Peyer's patch (tissue), 4 donors: ENCODE results near the gene ZBTB20. TPM values are rescaled to one million over a fixed set of nuclear protein-coding genes. Genes with fewer than 3 reads are reported as not detected.
A peak's percentile ranks its signal among the peaks of the same experiment; 100 is the strongest.

ENCODE experiments used
- DNase-seq, 3 donors: peaks; one replicate each; pipeline ENCODE4 v3.0.0-alpha.2; 2017 to 2019
- H3K27ac ChIP-seq, 4 donors: fragments of 200-600 bp; sonication (generic); one replicate each; pipeline ENCODE4 v1.5.1; 2016 to 2019
- H3K27me3 ChIP-seq, 2 donors: fragments of 200-600 bp; sonication (generic); one replicate each; pipeline ENCODE4 v1.5.1; 2019
- H3K36me3 ChIP-seq, 3 donors: fragments of 200-600 bp; sonication (generic); one replicate each; pipeline ENCODE4 v1.5.1; 2016 to 2019
- H3K4me1 ChIP-seq, 4 donors: fragments of 200-600 bp; sonication (generic); one replicate each; pipeline ENCODE4 v1.5.1; 2016 to 2019
- H3K4me3 ChIP-seq, 4 donors: fragments of 200-600 bp; sonication (generic); 1 replicate in 3 of 4; 2 replicates in 1 of 4; pipeline ENCODE4 v1.5.1; 2016 to 2019; ENCODE audit warnings: mild to moderate bottlenecking in 1 of 4
- H3K9me3 ChIP-seq, 4 donors: fragments of 200-600 bp; sonication (generic); one replicate each; pipeline ENCODE4 v1.5.1; 2016 to 2019; ENCODE audit warnings: mild to moderate bottlenecking in 1 of 4
- POLR2A ChIP-seq, 2 donors: fragments of 450-650 bp; IDR thresholded peaks; one replicate each; pipeline ENCODE4 v1.5.1; 2017; ENCODE audit warnings: antibody characterized with exemption in 2 of 2, mild to moderate bottlenecking in 2 of 2, moderate library complexity in 2 of 2
- total RNA-seq, 4 donors: library from RNA; depleted of rRNA; stranded (reverse); fragments of >200 nt; gene quantifications; one replicate each; pipeline ENCODE4 v1.1.0, GENCODE V29; 2016
- TF ChIP-seq, protein P1 (sequence below), 6 experiments: fragments of 450-650 bp in 4 of 6; fragments of 200-600 bp in 2 of 6; sonication (generic) in 1 of 6; IDR thresholded peaks; one replicate each; pipeline ENCODE4 v1.5.1; 2017 to 2019; ENCODE audit warnings: antibody characterized with exemption in 6 of 6, mild to moderate bottlenecking in 3 of 6, moderate library complexity in 1 of 6

Gene ZBTB20
- total RNA-seq, 4 donors from 2014 or later, result 19.6 to 135 (median 57.2) TPM

- Histone ChIP-seq H3K36me3 (no peaks in the 10 kb centered on the region), H3K4me1 (peaks cover 0 to 28% (median 0%) of the 10 kb centered on the region in 4 donors), H3K9me3 (no peaks in the 10 kb centered on the region), H3K4me3 (peak overlapping the region in 1 of 4 donors; percentile 23), H3K27ac (peak overlapping the region in 2 of 4 donors; percentile 3 to 19), H3K27me3 (no peaks in the 10 kb centered on the region)
- no peak for DNase-seq
- TF ChIP-seq, protein P1, sequence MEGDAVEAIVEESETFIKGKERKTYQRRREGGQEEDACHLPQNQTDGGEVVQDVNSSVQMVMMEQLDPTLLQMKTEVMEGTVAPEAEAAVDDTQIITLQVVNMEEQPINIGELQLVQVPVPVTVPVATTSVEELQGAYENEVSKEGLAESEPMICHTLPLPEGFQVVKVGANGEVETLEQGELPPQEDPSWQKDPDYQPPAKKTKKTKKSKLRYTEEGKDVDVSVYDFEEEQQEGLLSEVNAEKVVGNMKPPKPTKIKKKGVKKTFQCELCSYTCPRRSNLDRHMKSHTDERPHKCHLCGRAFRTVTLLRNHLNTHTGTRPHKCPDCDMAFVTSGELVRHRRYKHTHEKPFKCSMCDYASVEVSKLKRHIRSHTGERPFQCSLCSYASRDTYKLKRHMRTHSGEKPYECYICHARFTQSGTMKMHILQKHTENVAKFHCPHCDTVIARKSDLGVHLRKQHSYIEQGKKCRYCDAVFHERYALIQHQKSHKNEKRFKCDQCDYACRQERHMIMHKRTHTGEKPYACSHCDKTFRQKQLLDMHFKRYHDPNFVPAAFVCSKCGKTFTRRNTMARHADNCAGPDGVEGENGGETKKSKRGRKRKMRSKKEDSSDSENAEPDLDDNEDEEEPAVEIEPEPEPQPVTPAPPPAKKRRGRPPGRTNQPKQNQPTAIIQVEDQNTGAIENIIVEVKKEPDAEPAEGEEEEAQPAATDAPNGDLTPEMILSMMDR (IDR thresholded peaks at IDR 0.05), result no peak
- no peak for TF ChIP-seq POLR2A (IDR thresholded peaks at IDR 0.05)
Measured at GRCh38 chr3:114718898-114719210, 428.2 kb downstream of the ZBTB20 start.

DNA sequence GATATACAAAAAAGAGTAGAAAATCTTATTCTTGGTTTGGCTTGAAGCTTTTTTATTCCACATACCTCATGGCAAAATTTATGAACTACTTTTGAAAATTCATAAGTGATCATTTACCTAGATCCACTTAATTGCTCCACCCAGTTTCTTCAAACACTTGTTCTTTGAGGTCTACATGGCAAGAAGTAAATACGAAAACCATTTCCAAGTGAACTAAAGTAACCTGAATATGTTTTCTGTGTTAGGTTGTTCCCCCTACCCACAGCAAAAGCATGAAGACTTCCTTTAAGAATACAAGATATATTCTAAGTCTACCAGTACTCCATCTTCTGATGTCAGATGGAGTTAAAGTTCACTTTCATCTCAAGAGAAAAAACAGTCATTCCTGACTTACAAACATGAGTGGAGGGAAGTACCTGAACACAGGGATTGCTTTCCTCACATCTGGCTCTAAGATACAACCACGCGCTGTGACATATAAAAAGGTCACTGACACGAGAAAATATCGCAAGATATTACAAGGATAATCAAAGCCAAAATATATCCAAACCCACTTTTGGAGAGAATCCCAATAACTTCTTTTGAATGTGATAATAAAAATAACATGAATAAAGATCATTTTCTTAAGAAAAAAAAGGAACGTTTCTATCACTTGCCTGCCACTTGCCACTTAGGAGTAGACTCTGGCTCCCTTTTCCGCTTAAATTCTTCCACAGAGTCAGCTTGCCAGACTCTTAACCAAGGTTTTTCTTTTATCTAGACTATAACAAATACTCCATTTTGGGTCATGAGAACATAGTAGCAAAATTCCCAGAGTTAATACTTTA, 428.8 kb downstream of the ZBTB20 start:
- Histone ChIP-seq H3K4me1 (peaks cover 0 to 28% (median 0%) of the 10 kb centered on the region in 4 donors), H3K36me3 (no peaks in the 10 kb centered on the region), H3K27me3 (no peaks in the 10 kb centered on the region), H3K9me3 (no peaks in the 10 kb centered on the region), H3K4me3 (peak overlapping the region in 1 of 4 donors; percentile 23), H3K27ac (no peak overlapping the region)
- no peak for DNase-seq
- no peak for TF ChIP-seq POLR2A (IDR thresholded peaks at IDR 0.05)
- TF ChIP-seq, protein P1 (IDR thresholded peaks at IDR 0.05), result no peak

GRCh38 chr3:114716916-114717315, 430.2 kb downstream of the ZBTB20 start:
- TF ChIP-seq, protein P1 (IDR thresholded peaks at IDR 0.05), result no peak
- TF ChIP-seq POLR2A (IDR thresholded peaks at IDR 0.05), result no peak
- no peaks in the 10 kb centered on the region for H3K9me3 ChIP-seq
- no peaks in the 10 kb centered on the region for H3K36me3 ChIP-seq
- H3K4me3 ChIP-seq, result no peak overlapping the region
- no peak overlapping the region for H3K27ac ChIP-seq
- H3K27me3 ChIP-seq, result no peaks in the 10 kb centered on the region
- no peak for DNase-seq
- H3K4me1 ChIP-seq, result peaks cover 0 to 28% (median 0%) of the 10 kb centered on the region in 4 donors

DNA sequence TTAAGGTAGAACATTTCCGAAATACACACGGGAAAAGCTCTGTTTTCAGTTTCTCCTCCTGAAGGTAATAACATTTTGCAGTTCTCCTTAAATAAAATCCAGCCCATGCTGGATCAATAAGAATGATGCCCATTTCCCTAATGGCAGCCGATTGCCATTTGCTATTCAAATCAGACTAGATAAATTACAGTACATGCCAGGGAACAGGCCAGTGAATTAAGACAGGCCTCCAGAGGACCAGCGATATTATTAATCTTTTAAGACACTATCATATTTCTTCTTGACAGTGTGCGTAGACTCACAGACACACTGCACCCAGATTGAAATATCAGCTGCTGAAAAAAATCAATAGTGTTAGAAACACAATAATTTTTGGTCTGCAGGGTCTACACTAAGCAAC, 431.0 kb downstream of the ZBTB20 start:
- H3K36me3 ChIP-seq, result no peaks in the 10 kb centered on the region
- H3K9me3 ChIP-seq, result no peaks in the 10 kb centered on the region
- no peak for DNase-seq
- TF ChIP-seq, protein P1 (IDR thresholded peaks at IDR 0.05), result no peak
- TF ChIP-seq POLR2A (IDR thresholded peaks at IDR 0.05), result no peak
- no peaks in the 10 kb centered on the region for H3K27me3 ChIP-seq
- no peak overlapping the region for H3K4me3 ChIP-seq
- peaks cover 0 to 28% (median 0%) of the 10 kb centered on the region in 4 donors for H3K4me1 ChIP-seq
- no peak overlapping the region for H3K27ac ChIP-seq

DNA sequence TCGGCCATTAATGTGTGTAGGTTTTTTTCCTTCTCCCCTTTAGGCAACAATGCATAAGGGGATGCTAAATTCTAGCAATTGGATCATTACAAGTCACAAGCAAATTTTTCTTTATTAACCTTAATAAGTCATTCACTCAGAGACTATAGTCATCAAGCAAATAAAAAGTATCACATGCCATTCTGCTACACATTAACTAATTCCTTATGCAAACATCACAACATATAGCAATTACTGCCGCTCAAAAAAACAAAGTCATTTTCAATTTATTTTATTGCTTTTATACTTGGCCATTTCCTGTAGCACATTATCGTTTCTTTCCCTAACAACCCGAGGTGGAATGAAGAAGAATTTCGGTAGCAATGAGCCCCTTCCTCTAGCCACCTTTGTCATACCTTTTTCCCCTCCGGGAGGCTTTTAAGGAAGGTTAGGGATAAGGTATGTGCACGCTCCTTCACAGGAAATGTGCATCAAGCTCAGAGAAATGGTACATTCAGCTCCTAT, 432.1 kb downstream of the ZBTB20 start:
- no peak for DNase-seq
- peak overlapping the region in 1 of 4 donors; percentile 3 for H3K27ac ChIP-seq
- no peaks in the 10 kb centered on the region for H3K36me3 ChIP-seq
- H3K4me3 ChIP-seq, result peak overlapping the region in 1 of 4 donors; percentile 18
- TF ChIP-seq, protein P1 (IDR thresholded peaks at IDR 0.05), result no peak
- no peak for TF ChIP-seq POLR2A (IDR thresholded peaks at IDR 0.05)
- H3K9me3 ChIP-seq, result no peaks in the 10 kb centered on the region
- H3K4me1 ChIP-seq, result peaks cover 0 to 28% (median 0%) of the 10 kb centered on the region in 4 donors
- no peaks in the 10 kb centered on the region for H3K27me3 ChIP-seq
